Adrenal gland (tissue), 12 donors: Measurements from ENCODE around the gene CRADD. TPM values are rescaled to one million over a fixed set of nuclear protein-coding genes. Genes with fewer than 3 reads are reported as not detected.

Experiments
- DNase-seq, 7 donors: peaks; one replicate each; pipeline ENCODE4 v3.0.0-alpha.2; 2019 to 2020
- H3K27ac ChIP-seq, 5 donors: fragments of 200-600 bp; sonication (generic) in 4 of 5; 1 replicate in 3 of 5; 2 replicates in 2 of 5; pipeline versions ENCODE4 v1.5.1 to v1.8.0; 2016 to 2020; ENCODE audit warnings: mild to moderate bottlenecking in 1 of 5
- H3K27me3 ChIP-seq: fragments of 200-600 bp; 2 replicates; pipeline ENCODE4 v1.8.0; 2021
- H3K36me3 ChIP-seq, 2 donors: fragments of 200-600 bp; replicated peaks in 1 of 2; 1 replicate in 1 of 2; 2 replicates in 1 of 2; pipeline versions ENCODE4 v1.5.1 to v1.8.0; 2018 to 2022
- H3K4me1 ChIP-seq, 2 donors: fragments of 200-600 bp; replicated peaks in 1 of 2; 1 replicate in 1 of 2; 2 replicates in 1 of 2; pipeline versions ENCODE4 v1.5.1 to v1.8.0; 2018 to 2021
- H3K4me3 ChIP-seq, 4 donors: fragments of 200-600 bp; sonication (generic) in 3 of 4; one replicate each; pipeline ENCODE4 v1.5.1; 2016 to 2018
- H3K9me3 ChIP-seq, 3 donors: fragments of 200-600 bp; sonication (generic) in 1 of 3; replicated peaks in 1 of 3; 1 replicate in 2 of 3; 2 replicates in 1 of 3; pipeline versions ENCODE4 v1.5.1 to v1.8.0; 2016 to 2021
- CTCF ChIP-seq, 6 experiments: fragments of 450-650 bp in 4 of 6; fragments of 200-600 bp in 2 of 6; sonication (generic) in 1 of 6; IDR thresholded peaks; 1 replicate in 5 of 6; 2 replicates in 1 of 6; pipeline versions ENCODE4 v1.5.1 to v1.8.0; 2016 to 2021; ENCODE audit warnings: antibody characterized with exemption in 6 of 6, mild to moderate bottlenecking in 2 of 6, moderate library complexity in 1 of 6
- POLR2A ChIP-seq, 2 donors: fragments of 450-650 bp; IDR thresholded peaks; one replicate each; pipeline ENCODE4 v1.6.1; 2017; ENCODE audit warnings: antibody characterized with exemption in 2 of 2, mild to moderate bottlenecking in 2 of 2, moderate library complexity in 1 of 2
- whole genome bisulfite sequencing, 4 donors: extraction: QIAGEN DNeasy Blood & Tissue Kit in 2 of 4; methylation state at CpG; one replicate each; pipeline versions ENCODE4 v1.1.5 to v1.1.7; 2013 to 2017; 5-methylcytosine and 5-hydroxymethylcytosine counted together
- intact Hi-C, 2 donors: fragments of 100-400 bp; cut with DNase I; formaldehyde crosslinking; loops; one replicate each; pipeline versions ENCODE4 v1.14.1 to v1.15.0; 2022 to 2023
- polyA plus RNA-seq, 3 donors: library from polyadenylated mRNA; stranded (reverse); fragments of 200-250 nt in 2 of 3; fragments of 350-450 nt in 1 of 3; fragmentation: Illumina TruSeq in 1 of 3; extraction: RNeasy Lipid Tissue Mini Kit (QIAGEN cat#74804) in 1 of 3; gene quantifications; one replicate each; pipeline ENCODE4 v1.2.3, GENCODE V29; 2013 to 2014
- total RNA-seq, 9 donors: library from RNA; depleted of rRNA in 4 of 9; stranded (reverse); fragments of >200 nt in 4 of 9; fragments of 120-200 nt in 1 of 9; fragmentation: NEBNext Ultra II Directional in 1 of 9; extraction: Animal tissue kit (Norgen Biotek cat#: 25700) in 1 of 9; gene quantifications; one replicate each; pipeline versions ENCODE4 v1.1.0 to v1.2.4, GENCODE V29; 2013 to 2023
- donor health status: healthy with polysubstance abuse.
- donor health status: Bipolar disorder and iron deficiency.
- donor health status: DM: yes; HTN: yes; CAD: no.
- donor health status: DM: no; HTN: no; CAD: no.
- donor health status: DM: no; HTN: no; CAD: no.
- donor health status: DM: yes; HTN: yes; CAD: no.

Gene CRADD
- total and polyA plus RNA-seq, 12 donors = 7.3 to 70.1 (median 35.8) TPM

GRCh38 chr12:93896952-93897351, 219.8 kb downstream of the CRADD start:
- TF ChIP-seq POLR2A (IDR thresholded peaks at IDR 0.05) (no peak), CTCF (IDR thresholded peaks at IDR 0.05) (no peak)
- intact Hi-C loops = no loop called here

GRCh38 chr12:93901739-93902138, 224.6 kb downstream of the CRADD start:
- H3K27me3 ChIP-seq = no peaks in the 10 kb centered on the region
- no peaks in the 10 kb centered on the region for H3K9me3 ChIP-seq
- no peaks in the 10 kb centered on the region for H3K36me3 ChIP-seq
- WGBS, 4 donors = 75 to 82% (median 79%) methylated on average over 3 of the region's 3 CpGs
- H3K4me3 ChIP-seq = no peak overlapping the region
- TF ChIP-seq CTCF (IDR thresholded peaks at IDR 0.05) (no peak), POLR2A (IDR thresholded peaks at IDR 0.05) (no peak)
- no peaks in the 10 kb centered on the region for H3K4me1 ChIP-seq
- no peak for DNase-seq
- H3K27ac ChIP-seq = no peak overlapping the region
- intact Hi-C loops = no loop called here

More at GRCh38 chr12:93896952-93897351, 219.8 kb downstream of the CRADD start:
- Histone ChIP-seq H3K4me3 (no peak overlapping the region), H3K9me3 (no peaks in the 10 kb centered on the region), H3K4me1 (peaks cover 21 to 36% of the 10 kb centered on the region in 2 donors), H3K36me3 (no peaks in the 10 kb centered on the region), H3K27me3 (no peaks in the 10 kb centered on the region), H3K27ac (no peak overlapping the region)
- peak in 1 of 7 donors; percentile 3 for DNase-seq
- WGBS, 4 donors = 90 to 95% (median 93%) methylated on average over 6 of the region's 6 CpGs

GRCh38 chr12:93902192-93902591, 225.0 kb downstream of the CRADD start:
- H3K27ac ChIP-seq = no peak overlapping the region
- H3K36me3 ChIP-seq = no peaks in the 10 kb centered on the region
- H3K4me1 ChIP-seq = no peaks in the 10 kb centered on the region
- intact Hi-C loops = no loop called here
- no peaks in the 10 kb centered on the region for H3K27me3 ChIP-seq
- no peaks in the 10 kb centered on the region for H3K9me3 ChIP-seq
- H3K4me3 ChIP-seq = no peak overlapping the region
- 84 to 93% (median 90%) methylated on average over 4 of the region's 4 CpGs for WGBS, 4 donors
- no peak for DNase-seq
- no peak for TF ChIP-seq POLR2A (IDR thresholded peaks at IDR 0.05)
- no peak for TF ChIP-seq CTCF (IDR thresholded peaks at IDR 0.05)

- WGBS, 4 donors = 91 to 95% (median 92%) methylated on average over 5 of the region's 5 CpGs
- no peak for TF ChIP-seq CTCF (IDR thresholded peaks at IDR 0.05)
- no peak for TF ChIP-seq POLR2A (IDR thresholded peaks at IDR 0.05)
- intact Hi-C loops = no loop called here
Observed at GRCh38 chr12:93902736-93903562, 225.8 kb downstream of the CRADD start.

More at GRCh38 chr12:93902736-93903562, 225.8 kb downstream of the CRADD start:
- no peaks in the 10 kb centered on the region for H3K36me3 ChIP-seq
- no peak overlapping the region for H3K27ac ChIP-seq
- no peaks in the 10 kb centered on the region for H3K4me1 ChIP-seq
- no peak overlapping the region for H3K4me3 ChIP-seq
- H3K9me3 ChIP-seq = no peaks in the 10 kb centered on the region
- no peaks in the 10 kb centered on the region for H3K27me3 ChIP-seq
- no peak for DNase-seq
